Loucy (cell line): Measurements from ENCODE around the gene ATP10D.

Source experiments
- CTCF ChIP-seq: fragments of 200-600 bp; sonication (generic); conservative IDR thresholded peaks from 2 replicates; pipeline ENCODE4 v1.5.1; 2014; ENCODE audit warnings: mild to moderate bottlenecking, antibody characterized with exemption, low read length
- EZH2phosphoT487 ChIP-seq: fragments of 200-600 bp; IDR thresholded peaks from 2 replicates; pipeline ENCODE4 v1.6.1; 2018; ENCODE audit warnings: antibody characterized with exemption, mild to moderate bottlenecking, moderate library complexity, borderline replicate concordance

- TF ChIP-seq CTCF (no peak), EZH2phosphoT487 (no peak)
Measured at GRCh38 chr4:47543331-47543730, 58.3 kb downstream of the ATP10D start.
